ENCODE measurements around the gene APP. TPM values are rescaled to one million over a fixed set of nuclear protein-coding genes. Genes with fewer than 3 reads are reported as not detected.
A peak's percentile ranks its signal among the peaks of the same experiment; 100 is the strongest.

Gene APP
- total and polyA plus RNA-seq, 7 donors: 71.7 to 355 (median 270) TPM

DNA sequence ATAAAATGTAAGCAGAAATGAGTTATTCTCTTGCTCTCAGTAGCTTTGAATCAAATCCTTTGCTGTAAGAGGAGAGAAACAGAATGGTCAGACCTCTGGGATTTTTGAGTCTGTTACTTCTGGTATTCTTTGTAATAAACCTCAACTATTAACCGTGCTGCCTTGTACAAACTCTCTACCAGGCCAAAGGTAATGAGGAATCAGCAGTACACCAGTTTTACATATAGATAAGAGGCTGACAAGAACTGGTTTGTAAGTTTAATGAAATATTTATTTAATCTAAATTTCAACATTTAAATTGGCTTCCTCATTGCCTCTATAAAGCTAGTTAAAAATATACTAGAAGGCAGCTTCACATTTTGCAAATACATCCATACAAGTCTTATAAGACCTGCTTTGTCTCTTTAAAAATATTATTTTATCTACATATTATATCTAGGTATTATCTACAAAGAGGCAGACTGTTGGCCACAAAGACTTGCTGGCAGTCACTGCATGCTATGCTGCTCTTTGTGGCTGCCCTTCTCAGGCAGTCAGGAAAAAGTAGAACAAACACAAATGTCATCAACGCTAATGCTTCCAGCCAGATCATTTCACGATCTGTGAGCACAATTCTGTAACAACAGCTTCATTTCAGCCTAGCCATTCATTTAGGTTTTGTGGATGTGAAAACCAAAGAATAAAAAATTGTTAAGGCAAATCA lies 262.8 kb downstream of the APP start:
- no peak for TF ChIP-seq POLR2A (IDR thresholded peaks at IDR 0.05)
- TF ChIP-seq, protein P1, sequence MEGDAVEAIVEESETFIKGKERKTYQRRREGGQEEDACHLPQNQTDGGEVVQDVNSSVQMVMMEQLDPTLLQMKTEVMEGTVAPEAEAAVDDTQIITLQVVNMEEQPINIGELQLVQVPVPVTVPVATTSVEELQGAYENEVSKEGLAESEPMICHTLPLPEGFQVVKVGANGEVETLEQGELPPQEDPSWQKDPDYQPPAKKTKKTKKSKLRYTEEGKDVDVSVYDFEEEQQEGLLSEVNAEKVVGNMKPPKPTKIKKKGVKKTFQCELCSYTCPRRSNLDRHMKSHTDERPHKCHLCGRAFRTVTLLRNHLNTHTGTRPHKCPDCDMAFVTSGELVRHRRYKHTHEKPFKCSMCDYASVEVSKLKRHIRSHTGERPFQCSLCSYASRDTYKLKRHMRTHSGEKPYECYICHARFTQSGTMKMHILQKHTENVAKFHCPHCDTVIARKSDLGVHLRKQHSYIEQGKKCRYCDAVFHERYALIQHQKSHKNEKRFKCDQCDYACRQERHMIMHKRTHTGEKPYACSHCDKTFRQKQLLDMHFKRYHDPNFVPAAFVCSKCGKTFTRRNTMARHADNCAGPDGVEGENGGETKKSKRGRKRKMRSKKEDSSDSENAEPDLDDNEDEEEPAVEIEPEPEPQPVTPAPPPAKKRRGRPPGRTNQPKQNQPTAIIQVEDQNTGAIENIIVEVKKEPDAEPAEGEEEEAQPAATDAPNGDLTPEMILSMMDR (IDR thresholded peaks at IDR 0.05): no peak
- TF ChIP-seq POLR2AphosphoS5 (IDR thresholded peaks at IDR 0.05): no peak
- no peak for TF ChIP-seq EP300 (IDR thresholded peaks at IDR 0.05)
- no peaks in the 10 kb centered on the region for H3K9me3 ChIP-seq
- no peak for DNase-seq
- no peak overlapping the region for H3K4me3 ChIP-seq
- H3K36me3 ChIP-seq: peaks cover 0 to 9% (median 2%) of the 10 kb centered on the region in 4 donors
- H3K27ac ChIP-seq: peak overlapping the region in 2 of 4 donors; percentile 10 to 15
- H3K4me1 ChIP-seq: peaks cover 0 to 15% (median 14%) of the 10 kb centered on the region in 4 donors
- H3K27me3 ChIP-seq: no peaks in the 10 kb centered on the region
- WGBS, 2 donors: 13 to 39% methylated on average over 3 of the region's 3 CpGs
- intact Hi-C loops (cut with DNase I): no loop called here

DNA sequence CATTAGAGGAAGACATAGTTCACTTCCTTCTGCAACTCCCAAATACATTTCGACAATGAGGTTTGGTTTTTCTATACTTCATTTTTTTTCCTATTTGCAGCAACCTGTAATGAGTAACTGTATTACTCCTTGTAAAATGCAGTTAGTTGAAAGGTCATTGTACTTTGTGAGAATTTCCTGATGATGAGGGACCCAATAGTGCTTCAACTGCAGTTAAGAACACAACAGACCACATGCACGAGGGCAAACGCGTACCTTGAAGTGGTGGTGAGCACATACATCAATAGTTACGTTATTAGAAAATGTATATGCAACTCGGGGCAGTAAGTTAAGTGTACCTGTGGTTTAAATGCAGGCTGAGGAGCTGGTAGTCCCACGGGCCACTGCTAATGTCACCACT lies 264.0 kb downstream of the APP start:
- intact Hi-C loops (cut with DNase I): no loop called here
- Histone ChIP-seq H3K27ac (no peak overlapping the region), H3K4me1 (peaks cover 0 to 15% (median 14%) of the 10 kb centered on the region in 4 donors), H3K9me3 (no peaks in the 10 kb centered on the region), H3K27me3 (no peaks in the 10 kb centered on the region), H3K4me3 (no peak overlapping the region), H3K36me3 (peaks cover 0 to 9% (median 2%) of the 10 kb centered on the region in 4 donors)
- DNase-seq: no peak
- 20 to 73% methylated on average over 7 of the region's 7 CpGs for WGBS, 2 donors
- TF ChIP-seq EP300 (IDR thresholded peaks at IDR 0.05) (no peak), POLR2A (IDR thresholded peaks at IDR 0.05) (no peak), POLR2AphosphoS5 (IDR thresholded peaks at IDR 0.05) (no peak)

DNA sequence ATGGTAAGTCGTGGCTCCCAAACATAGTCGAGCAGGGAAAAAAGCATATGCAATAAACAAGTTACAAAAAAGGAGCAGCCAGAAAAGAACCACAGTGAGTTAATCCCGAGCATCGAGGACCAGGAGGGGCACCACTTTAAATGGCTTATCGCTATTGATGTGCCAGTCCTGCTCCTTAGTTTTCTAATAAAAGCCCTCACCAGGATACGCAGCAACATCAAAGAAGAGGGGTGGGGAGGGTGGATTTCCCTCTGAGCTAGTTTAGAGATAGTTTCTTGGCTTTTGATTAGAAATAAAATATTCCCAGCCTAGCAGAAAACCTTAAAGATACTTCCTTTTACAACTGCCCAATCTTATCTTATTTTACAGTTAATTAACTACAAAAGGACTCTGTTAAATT lies 265.4 kb downstream of the APP start:
- Histone ChIP-seq H3K4me1 (peaks cover 0 to 15% (median 14%) of the 10 kb centered on the region in 4 donors), H3K36me3 (peaks cover 0 to 9% (median 2%) of the 10 kb centered on the region in 4 donors), H3K9me3 (no peaks in the 10 kb centered on the region), H3K27ac (no peak overlapping the region), H3K4me3 (no peak overlapping the region), H3K27me3 (no peaks in the 10 kb centered on the region)
- DNase-seq: no peak
- intact Hi-C loops (cut with DNase I): no loop called here
- no peak for TF ChIP-seq POLR2A (IDR thresholded peaks at IDR 0.05)
- no peak for TF ChIP-seq EP300 (IDR thresholded peaks at IDR 0.05)
- TF ChIP-seq, protein P1 (IDR thresholded peaks at IDR 0.05): no peak
- no peak for TF ChIP-seq POLR2AphosphoS5 (IDR thresholded peaks at IDR 0.05)
- 47 to 69% methylated on average over 6 of the region's 6 CpGs for WGBS, 2 donors

DNA sequence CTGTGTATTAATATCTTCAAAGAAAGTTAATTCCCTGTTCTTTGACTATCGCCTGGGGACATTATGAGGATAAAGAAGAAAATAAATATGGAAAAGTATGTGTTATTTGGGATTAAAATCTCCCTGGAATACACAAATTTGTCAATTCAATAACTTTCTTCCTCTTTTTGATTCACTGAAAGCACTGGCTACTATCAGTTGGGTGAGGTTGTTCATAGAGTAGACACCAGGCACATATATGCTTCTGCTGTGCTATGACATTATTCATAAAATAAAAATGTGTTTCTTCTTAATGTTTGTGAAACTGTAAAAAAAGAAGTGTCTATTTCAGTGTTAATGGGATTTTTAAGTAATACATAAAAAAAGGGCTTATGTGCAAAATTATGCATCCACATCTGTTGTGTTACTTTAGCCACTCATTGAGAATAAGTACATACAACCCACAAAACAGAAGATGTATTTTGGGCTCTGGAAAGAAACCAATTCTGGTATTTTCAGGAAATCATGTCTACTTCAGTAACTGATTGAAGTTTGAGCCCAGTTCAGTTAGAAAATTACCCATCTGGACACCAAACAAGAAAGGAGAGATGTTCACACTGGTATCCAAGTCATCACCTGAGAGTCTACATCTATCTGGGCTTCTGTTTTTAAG lies 266.4 kb downstream of the APP start:
- Histone ChIP-seq H3K27me3 (no peaks in the 10 kb centered on the region), H3K4me3 (no peak overlapping the region), H3K9me3 (no peaks in the 10 kb centered on the region), H3K27ac (no peak overlapping the region), H3K4me1 (peaks cover 0 to 15% (median 14%) of the 10 kb centered on the region in 4 donors), H3K36me3 (peaks cover 0 to 9% (median 2%) of the 10 kb centered on the region in 4 donors)
- 95 to 100% methylated on average over 1 of the region's 1 CpG for WGBS, 2 donors
- no peak for DNase-seq
- TF ChIP-seq EP300 (IDR thresholded peaks at IDR 0.05) (no peak), POLR2AphosphoS5 (IDR thresholded peaks at IDR 0.05) (no peak), POLR2A (IDR thresholded peaks at IDR 0.05) (no peak)
- TF ChIP-seq, protein P1 (IDR thresholded peaks at IDR 0.05): no peak
- intact Hi-C loops (cut with DNase I): no loop called here

DNA sequence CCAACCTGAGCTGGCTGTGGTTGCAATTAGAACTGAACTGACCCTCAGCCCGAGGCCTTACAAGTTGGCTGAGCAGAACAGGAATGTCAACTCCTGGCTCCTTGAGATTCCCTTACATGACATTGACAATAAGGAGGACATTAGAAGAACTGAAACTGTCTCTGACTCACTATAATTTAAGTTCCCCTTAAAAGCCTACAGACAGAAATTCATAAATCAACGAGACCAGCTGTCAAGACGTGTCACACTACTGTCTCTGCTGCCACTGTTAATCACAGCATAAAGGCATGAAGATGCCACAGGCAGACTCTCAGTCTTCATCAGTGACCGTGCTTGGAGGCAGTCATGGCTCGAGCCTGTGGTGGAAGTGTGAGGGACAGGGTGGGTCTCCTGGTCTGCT lies 267.0 kb downstream of the APP start:
- Histone ChIP-seq H3K9me3 (no peaks in the 10 kb centered on the region), H3K36me3 (peaks cover 0 to 9% (median 2%) of the 10 kb centered on the region in 4 donors), H3K4me3 (no peak overlapping the region), H3K27ac (no peak overlapping the region), H3K27me3 (no peaks in the 10 kb centered on the region), H3K4me1 (peaks cover 0 to 13% (median 11%) of the 10 kb centered on the region in 4 donors)
- 67 to 91% methylated on average over 5 of the region's 5 CpGs for WGBS, 2 donors
- no peak for DNase-seq
- no peak for TF ChIP-seq EP300 (IDR thresholded peaks at IDR 0.05)
- no peak for TF ChIP-seq POLR2A (IDR thresholded peaks at IDR 0.05)
- no peak for TF ChIP-seq POLR2AphosphoS5 (IDR thresholded peaks at IDR 0.05)
- TF ChIP-seq, protein P1 (IDR thresholded peaks at IDR 0.05): no peak
- intact Hi-C loops (cut with DNase I): no loop called here
